Osteocyte (in vitro differentiated cells): ENCODE results near the gene ZDHHC3. TPM values are rescaled to one million over a fixed set of nuclear protein-coding genes. Genes with fewer than 3 reads are reported as not detected.
"Not testable (repeated sequence)": the region's sequence is repeated elsewhere in the genome, so short reads cannot be mapped to it uniquely, and the experiment has no call there.

Experiments used
- DNase-seq: peaks from one replicate; pipeline ENCODE4 v3.0.0; 2021; ENCODE audit warnings: mixed read lengths; ENCODE audit not compliant: unreplicated experiment; ENCODE audit errors: extremely low spot score
- H3K27ac Mint-ChIP-seq: one replicate; pipeline ENCODE4 v1.8.0; 2021; ENCODE audit warnings: mild to moderate bottlenecking, mixed read lengths; ENCODE audit not compliant: unreplicated experiment
- H3K27me3 Mint-ChIP-seq: one replicate; pipeline ENCODE4 v1.8.0; 2021; ENCODE audit warnings: mixed read lengths; ENCODE audit not compliant: unreplicated experiment
- H3K36me3 Mint-ChIP-seq: one replicate; pipeline ENCODE4 v1.8.0; 2021; ENCODE audit warnings: mixed read lengths; ENCODE audit not compliant: unreplicated experiment
- H3K4me1 Mint-ChIP-seq: one replicate; pipeline ENCODE4 v1.8.0; 2021; ENCODE audit warnings: mixed read lengths; ENCODE audit not compliant: unreplicated experiment
- H3K4me3 Mint-ChIP-seq: one replicate; pipeline ENCODE4 v1.8.0; 2021; ENCODE audit warnings: mild to moderate bottlenecking, moderate library complexity, mixed read lengths; ENCODE audit not compliant: unreplicated experiment
- H3K9me3 Mint-ChIP-seq: one replicate; pipeline ENCODE4 v1.8.0; 2021; ENCODE audit warnings: mixed read lengths; ENCODE audit not compliant: unreplicated experiment
- CTCF ChIP-seq: fragments of 200-600 bp; sonication (generic); IDR thresholded peaks from 2 replicates; pipeline ENCODE4 v1.5.0; 2021; ENCODE audit warnings: antibody characterized with exemption, mild to moderate bottlenecking, moderate library complexity
- total RNA-seq: library from RNA; stranded (reverse); gene quantifications from 2 replicates; pipeline ENCODE4 v1.2.1, GENCODE V29; 2021

The ZDHHC3 gene
- total RNA-seq, 1 donor from 2014 or later = 96.6 TPM

- no peak for TF ChIP-seq CTCF
- no peak for DNase-seq
- Mint-ChIP-seq H3K27me3 (no peaks in the 10 kb centered on the region), H3K4me1 (peaks cover 10% of the 10 kb centered on the region), H3K36me3 (peaks cover 13% of the 10 kb centered on the region), H3K27ac (no peak overlapping the region), H3K4me3 (no peak overlapping the region), H3K9me3 (no peaks in the 10 kb centered on the region)
Observed at GRCh38 chr3:44954304-44954703, 21.7 kb downstream of the ZDHHC3 start.

- peaks cover 10% of the 10 kb centered on the region for H3K4me1 Mint-ChIP-seq
- no peak for TF ChIP-seq CTCF
- H3K9me3 Mint-ChIP-seq = no peaks in the 10 kb centered on the region
- H3K27me3 Mint-ChIP-seq = no peaks in the 10 kb centered on the region
- no peak overlapping the region for H3K4me3 Mint-ChIP-seq
- peaks cover 7% of the 10 kb centered on the region for H3K36me3 Mint-ChIP-seq
- no peak for DNase-seq
- H3K27ac Mint-ChIP-seq = no peak overlapping the region
Observed at GRCh38 chr3:44952689-44953088, 23.3 kb downstream of the ZDHHC3 start.

GRCh38 chr3:44950275-44950734 is 25.7 kb downstream of the ZDHHC3 start:
- no peak for TF ChIP-seq CTCF
- Mint-ChIP-seq H3K4me3 (no peak overlapping the region), H3K36me3 (peaks cover 9% of the 10 kb centered on the region), H3K4me1 (peaks cover 10% of the 10 kb centered on the region), H3K9me3 (no peaks in the 10 kb centered on the region), H3K27ac (no peak overlapping the region), H3K27me3 (no peaks in the 10 kb centered on the region)
- DNase-seq = no peak

GRCh38 chr3:44949770-44950169 is 26.2 kb downstream of the ZDHHC3 start:
- not testable (repeated sequence) for DNase-seq, H3K4me3 Mint-ChIP-seq, H3K4me1 Mint-ChIP-seq, H3K9me3 Mint-ChIP-seq, H3K27me3 Mint-ChIP-seq, H3K27ac Mint-ChIP-seq
- peaks cover 11% of the 10 kb centered on the region for H3K36me3 Mint-ChIP-seq

GRCh38 chr3:44948239-44948638 is 27.7 kb downstream of the ZDHHC3 start:
- Mint-ChIP-seq H3K4me3 (no peak overlapping the region), H3K9me3 (no peaks in the 10 kb centered on the region), H3K36me3 (peaks cover 13% of the 10 kb centered on the region), H3K4me1 (peaks cover 10% of the 10 kb centered on the region), H3K27me3 (no peaks in the 10 kb centered on the region), H3K27ac (no peak overlapping the region)
- TF ChIP-seq CTCF = no peak
- no peak for DNase-seq
